Neural crest cell (in vitro differentiated cells): Measurements from ENCODE around the gene FCHO1. TPM values are rescaled to one million over a fixed set of nuclear protein-coding genes. Genes with fewer than 3 reads are reported as not detected.

Experiments
- DNase-seq: peaks from one replicate; pipeline ENCODE4 v3.0.0; 2021; ENCODE audit warnings: low read depth, mixed read lengths, low spot score
- H3K27ac Mint-ChIP-seq: one replicate; pipeline ENCODE4 v1.8.0; 2021; ENCODE audit warnings: mild to moderate bottlenecking, mixed read lengths; ENCODE audit not compliant: unreplicated experiment
- H3K27me3 Mint-ChIP-seq: 2 replicates; pipeline ENCODE4 v1.8.0; 2021; ENCODE audit warnings: low read depth, mild to moderate bottlenecking, mixed read lengths
- H3K36me3 Mint-ChIP-seq: 2 replicates; pipeline ENCODE4 v1.8.0; 2021; ENCODE audit warnings: low read depth, mild to moderate bottlenecking, mixed read lengths
- H3K4me1 Mint-ChIP-seq: 2 replicates; pipeline ENCODE4 v1.8.0; 2021; ENCODE audit warnings: mixed read lengths
- H3K4me3 Mint-ChIP-seq: one replicate; pipeline ENCODE4 v1.8.0; 2021; ENCODE audit warnings: mild to moderate bottlenecking, mixed read lengths
- H3K9me3 Mint-ChIP-seq: 2 replicates; pipeline ENCODE4 v1.8.0; 2021; ENCODE audit warnings: mixed read lengths
- CTCF ChIP-seq: fragments of 200-600 bp; sonication (generic); conservative IDR thresholded peaks from 2 replicates; pipeline ENCODE4 v1.5.0; 2021; ENCODE audit warnings: antibody characterized with exemption, mild to moderate bottlenecking
- total RNA-seq: library from RNA; stranded (reverse); gene quantifications from 2 replicates; pipeline ENCODE4 v1.2.1, GENCODE V29; 2021

Gene FCHO1
- total RNA-seq, 1 donor from 2014 or later = 12.2 TPM

DNA sequence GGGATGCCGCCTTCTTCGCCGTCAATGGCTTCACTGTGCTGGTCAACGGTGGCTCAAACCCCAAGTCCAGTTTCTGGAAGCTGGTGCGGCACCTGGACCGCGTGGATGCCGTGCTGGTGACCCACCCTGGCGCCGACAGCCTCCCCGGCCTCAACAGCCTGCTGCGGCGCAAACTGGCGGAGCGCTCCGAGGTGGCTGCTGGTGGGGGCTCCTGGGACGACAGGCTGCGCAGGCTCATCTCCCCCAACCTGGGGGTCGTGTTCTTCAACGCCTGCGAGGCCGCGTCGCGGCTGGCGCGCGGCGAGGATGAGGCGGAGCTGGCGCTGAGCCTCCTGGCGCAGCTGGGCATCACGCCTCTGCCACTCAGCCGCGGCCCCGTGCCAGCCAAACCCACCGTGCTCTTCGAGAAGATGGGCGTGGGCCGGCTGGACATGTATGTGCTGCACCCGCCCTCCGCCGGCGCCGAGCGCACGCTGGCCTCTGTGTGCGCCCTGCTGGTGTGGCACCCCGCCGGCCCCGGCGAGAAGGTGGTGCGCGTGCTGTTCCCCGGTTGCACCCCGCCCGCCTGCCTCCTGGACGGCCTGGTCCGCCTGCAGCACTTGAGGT lies 25.0 kb upstream of the FCHO1 start:
- DNase-seq = no peak
- H3K4me3 Mint-ChIP-seq = no peak overlapping the region
- H3K4me1 Mint-ChIP-seq = peaks cover 6% of the 10 kb centered on the region
- no peaks in the 10 kb centered on the region for H3K27me3 Mint-ChIP-seq
- H3K27ac Mint-ChIP-seq = no peak overlapping the region
- H3K36me3 Mint-ChIP-seq = peaks cover 13% of the 10 kb centered on the region
- TF ChIP-seq CTCF = peak; percentile 7
- peaks cover 2% of the 10 kb centered on the region for H3K9me3 Mint-ChIP-seq

- no peaks in the 10 kb centered on the region for H3K27me3 Mint-ChIP-seq
- peaks cover 4% of the 10 kb centered on the region for H3K9me3 Mint-ChIP-seq
- TF ChIP-seq CTCF = no peak
- H3K36me3 Mint-ChIP-seq = peaks cover 21% of the 10 kb centered on the region
- peaks cover 9% of the 10 kb centered on the region for H3K4me1 Mint-ChIP-seq
- no peak overlapping the region for H3K27ac Mint-ChIP-seq
- H3K4me3 Mint-ChIP-seq = no peak overlapping the region
- DNase-seq = no peak
These were observed 24.1 kb upstream of the FCHO1 start for GRCh38 chr19:17726964-17727773.

- peaks cover 14% of the 10 kb centered on the region for H3K4me1 Mint-ChIP-seq
- no peak for DNase-seq
- no peak overlapping the region for H3K4me3 Mint-ChIP-seq
- no peak for TF ChIP-seq CTCF
- no peak overlapping the region for H3K27ac Mint-ChIP-seq
- H3K9me3 Mint-ChIP-seq = peaks cover 4% of the 10 kb centered on the region
- peaks cover 24% of the 10 kb centered on the region for H3K36me3 Mint-ChIP-seq
- H3K27me3 Mint-ChIP-seq = no peaks in the 10 kb centered on the region
These were observed 23.4 kb upstream of the FCHO1 start for GRCh38 chr19:17727843-17728242.

DNA sequence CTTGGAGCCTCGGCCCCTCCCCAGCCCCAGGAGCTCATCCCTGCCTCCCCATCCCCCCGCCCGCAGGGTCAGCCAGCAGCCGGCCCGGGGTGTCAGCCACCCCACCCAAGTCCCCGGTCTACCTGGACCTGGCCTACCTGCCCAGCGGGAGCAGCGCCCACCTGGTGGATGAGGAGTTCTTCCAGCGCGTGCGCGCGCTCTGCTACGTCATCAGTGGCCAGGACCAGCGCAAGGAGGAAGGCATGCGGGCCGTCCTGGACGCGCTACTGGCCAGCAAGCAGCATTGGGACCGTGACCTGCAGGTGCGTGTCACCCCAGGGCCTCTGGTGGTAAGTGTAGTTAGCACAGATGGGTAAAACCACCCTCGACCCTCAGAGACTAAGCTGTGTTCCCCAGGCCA lies 18.1 kb upstream of the FCHO1 start:
- H3K36me3 Mint-ChIP-seq = peaks cover 34% of the 10 kb centered on the region

DNA sequence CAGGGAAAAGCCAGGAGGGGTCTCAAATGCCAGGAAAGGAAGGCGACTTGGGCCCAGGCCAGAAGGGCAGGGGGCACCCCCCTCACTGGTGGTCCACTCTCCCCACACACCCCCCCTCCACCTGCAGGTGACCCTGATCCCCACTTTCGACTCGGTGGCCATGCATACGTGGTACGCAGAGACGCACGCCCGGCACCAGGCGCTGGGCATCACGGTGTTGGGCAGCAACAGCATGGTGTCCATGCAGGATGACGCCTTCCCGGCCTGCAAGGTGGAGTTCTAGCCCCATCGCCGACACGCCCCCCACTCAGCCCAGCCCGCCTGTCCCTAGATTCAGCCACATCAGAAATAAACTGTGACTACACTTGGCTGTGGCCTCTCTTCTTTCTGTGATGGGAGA lies 17.1 kb upstream of the FCHO1 start:
- no peak for DNase-seq
- Mint-ChIP-seq H3K36me3 (peaks cover 34% of the 10 kb centered on the region), H3K27ac (no peak overlapping the region), H3K4me1 (peaks cover 14% of the 10 kb centered on the region), H3K4me3 (no peak overlapping the region), H3K9me3 (peaks cover 4% of the 10 kb centered on the region), H3K27me3 (no peaks in the 10 kb centered on the region)
- TF ChIP-seq CTCF = no peak

More for the DNA sequence above, 18.1 kb upstream of the FCHO1 start:
- DNase-seq = no peak
- H3K4me3 Mint-ChIP-seq = no peak overlapping the region
- peaks cover 14% of the 10 kb centered on the region for H3K4me1 Mint-ChIP-seq
- H3K27ac Mint-ChIP-seq = no peak overlapping the region
- H3K9me3 Mint-ChIP-seq = peaks cover 4% of the 10 kb centered on the region
- TF ChIP-seq CTCF = no peak
- H3K27me3 Mint-ChIP-seq = no peaks in the 10 kb centered on the region
